HG03066 (cell line): ENCODE data around the gene PDHB.

Experiments
- ATAC-seq: cut with Tn5 transposase; IDR thresholded peaks from one replicate; pipeline ENCODE4 v1.9.1; 2021; ENCODE audit warnings: low read depth; ENCODE audit not compliant: unreplicated experiment

PDHB gene

GRCh38 chr3:58433400-58434167 is at the start of gene PDHB:
Gene PDHB (minus strand): TSS chr3:58433832. CDS start chr3:58433809, 23 bp downstream.
- peak; percentile 90 for ATAC-seq

DNA sequence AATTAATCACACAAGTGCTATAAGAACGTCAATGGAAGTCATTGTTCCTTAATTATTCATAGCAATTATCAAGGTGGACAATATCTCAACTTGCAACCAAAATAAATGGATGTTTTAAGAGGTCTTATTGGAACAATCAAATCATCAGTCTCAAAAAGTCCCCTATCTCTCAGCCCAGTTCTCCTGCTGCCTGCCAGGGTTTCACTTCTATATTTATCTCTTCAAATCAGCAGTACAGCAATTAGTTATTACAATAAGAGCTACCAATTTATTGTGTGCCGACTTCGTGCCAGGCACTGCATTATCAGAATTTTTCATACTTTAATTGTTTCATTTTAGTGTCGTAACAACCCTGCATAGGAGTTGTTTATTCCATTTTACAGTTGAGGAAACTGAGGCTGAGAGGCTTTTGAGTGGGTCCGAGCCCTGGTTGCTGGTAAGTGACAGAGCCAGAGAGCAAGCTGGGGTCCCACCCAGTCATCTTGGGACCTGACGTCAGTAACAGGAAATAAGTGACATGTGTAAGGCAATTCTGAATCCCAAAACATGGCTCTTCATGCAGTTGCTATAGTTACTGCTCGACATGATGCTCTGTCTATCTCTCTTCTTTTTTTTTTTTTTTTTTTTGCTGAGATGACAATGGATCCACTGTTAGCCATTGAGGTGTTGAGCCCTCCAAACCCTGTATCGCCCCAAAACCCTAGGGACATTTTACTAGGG is 49.4 kb upstream of the PDHB start:
- ATAC-seq, result no peak

- no peak for ATAC-seq
Observed at GRCh38 chr3:58480309-58480708, 46.7 kb upstream of the PDHB start.

GRCh38 chr3:58478781-58479180 is 45.1 kb upstream of the PDHB start:
- no peak for ATAC-seq

- ATAC-seq, result no peak
Observed at GRCh38 chr3:58474967-58475578, 41.4 kb upstream of the PDHB start.

GRCh38 chr3:58474348-58474911 is 40.8 kb upstream of the PDHB start:
- ATAC-seq, result no peak

DNA sequence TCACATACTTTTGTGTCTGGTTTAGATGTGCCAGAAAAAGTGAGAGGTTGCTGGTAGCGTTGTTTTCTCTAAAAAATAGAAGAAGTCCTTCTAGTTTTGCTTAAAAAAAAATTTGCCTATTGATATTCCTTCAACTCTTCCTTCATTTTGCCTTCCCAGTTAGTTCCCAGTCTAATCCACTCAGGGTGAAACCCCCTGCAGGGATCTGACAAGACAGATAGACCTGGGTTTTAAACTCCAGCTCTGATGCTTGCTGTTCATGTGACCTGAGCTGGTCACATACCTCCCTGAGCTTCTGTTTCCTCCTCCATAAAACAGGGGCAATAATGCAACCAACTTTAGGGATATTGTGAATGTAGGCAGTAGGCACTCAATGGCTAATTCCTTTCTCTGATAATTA is 39.6 kb upstream of the PDHB start:
- no peak for ATAC-seq

DNA sequence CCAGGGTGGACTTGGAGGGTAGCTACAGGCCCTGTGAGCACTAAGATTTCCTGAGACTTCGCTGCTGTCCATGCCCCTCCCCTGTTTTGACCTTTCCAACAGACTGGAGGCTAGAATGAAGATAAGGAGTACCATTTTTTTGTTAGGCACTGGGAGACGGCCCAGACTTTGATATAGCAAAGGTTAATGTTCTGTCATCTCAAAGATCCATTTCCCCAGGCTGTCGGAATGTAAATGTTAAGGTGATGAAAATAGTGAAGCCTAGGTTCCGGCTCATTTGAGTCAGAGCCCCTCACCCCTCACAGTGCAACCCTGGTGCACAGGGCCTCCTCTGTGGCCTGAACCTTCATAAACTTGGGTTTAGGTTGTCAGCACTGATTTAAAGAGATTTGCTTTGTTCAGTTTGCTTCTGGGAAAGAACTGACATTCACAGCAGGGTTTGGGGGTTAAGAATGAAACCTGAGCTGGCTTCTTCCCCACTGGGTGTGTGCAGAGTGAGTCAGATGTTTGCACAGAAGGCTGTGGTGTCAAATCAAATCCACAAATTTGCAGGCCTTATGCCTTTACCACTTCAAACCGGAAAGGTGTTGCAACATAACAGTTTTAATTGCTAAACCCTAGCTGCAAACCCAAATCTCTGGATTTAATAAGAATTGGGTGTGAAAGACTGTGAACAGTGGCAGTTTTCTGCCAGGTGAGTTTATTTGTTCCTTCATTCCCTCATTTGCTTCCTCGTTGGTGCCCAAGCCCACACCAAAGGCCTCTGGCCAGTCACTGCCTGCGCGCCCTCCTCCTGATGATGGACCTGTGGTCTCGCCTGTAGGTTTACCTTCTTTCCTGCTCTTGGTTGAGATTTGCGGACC is 37.6 kb upstream of the PDHB start:
- no peak for ATAC-seq

GRCh38 chr3:58470363-58471024 is 36.9 kb upstream of the PDHB start:
- no peak for ATAC-seq

DNA sequence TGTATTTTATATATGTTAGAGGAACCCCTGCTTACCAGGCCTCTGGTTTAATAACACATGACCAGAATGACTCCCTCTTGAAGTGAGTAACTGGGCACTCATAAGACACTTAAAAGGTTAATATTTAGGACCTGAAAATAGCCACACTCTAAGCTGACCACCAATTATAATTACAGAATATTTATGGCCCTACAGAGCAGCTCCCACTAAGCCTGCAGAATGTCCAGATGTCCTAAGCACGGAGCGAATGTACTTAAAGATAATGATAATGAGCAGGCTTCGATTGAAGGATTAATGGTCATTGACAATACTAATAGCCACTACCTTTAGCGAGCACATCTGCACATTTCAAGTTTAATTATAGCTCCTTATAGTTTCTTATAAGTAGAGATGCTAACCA is 35.5 kb upstream of the PDHB start:
- ATAC-seq, result no peak

DNA sequence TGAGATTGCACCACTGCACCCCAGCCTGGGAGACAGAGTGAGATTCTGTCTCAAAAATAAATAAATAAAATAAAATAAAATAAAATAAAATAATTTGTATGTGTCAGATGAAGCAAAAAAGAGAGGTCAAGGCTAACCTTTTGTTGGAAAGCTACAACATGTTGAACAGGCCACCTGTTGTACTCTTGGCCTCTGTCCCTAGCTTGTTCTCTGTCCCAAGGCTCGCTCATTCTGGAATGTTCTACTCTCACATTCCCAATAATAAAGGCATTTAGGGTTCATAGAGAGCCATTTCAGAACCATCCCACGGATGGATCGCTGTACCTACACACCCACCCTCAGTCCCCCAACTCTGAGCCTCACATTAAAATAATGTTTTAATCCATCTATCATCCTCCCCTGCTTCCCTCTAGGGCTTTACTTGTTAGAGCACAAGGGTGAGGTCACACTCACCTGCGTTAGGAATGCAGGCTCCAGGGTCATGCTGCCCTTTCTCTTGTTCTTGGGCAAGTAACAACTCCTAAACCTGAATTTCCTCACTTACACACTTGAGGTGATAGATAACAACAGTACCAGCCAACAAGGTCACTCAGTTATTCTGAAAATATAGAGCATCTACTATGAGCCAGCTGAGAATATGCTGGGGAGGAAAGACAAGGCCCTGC is 33.4 kb upstream of the PDHB start:
- ATAC-seq, result no peak

DNA sequence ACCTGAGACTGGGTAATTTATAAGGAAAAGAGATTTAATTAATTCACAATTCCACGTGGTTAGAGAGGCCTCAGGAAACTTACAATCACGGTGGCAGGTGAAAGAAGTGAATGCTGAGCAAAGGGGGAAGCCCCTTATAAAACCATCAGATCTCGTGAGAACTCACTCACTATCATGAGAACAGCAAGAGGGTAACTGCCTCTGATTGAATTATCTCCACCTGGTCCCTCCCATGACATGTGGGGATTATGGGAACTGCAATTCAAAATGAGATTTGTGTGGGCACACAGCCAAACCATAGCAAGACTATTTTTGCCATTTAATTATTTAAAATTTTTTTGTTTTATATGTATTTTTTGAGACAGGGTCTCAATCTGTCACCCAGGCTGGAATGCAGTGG is 31.2 kb upstream of the PDHB start:
- ATAC-seq, result no peak

DNA sequence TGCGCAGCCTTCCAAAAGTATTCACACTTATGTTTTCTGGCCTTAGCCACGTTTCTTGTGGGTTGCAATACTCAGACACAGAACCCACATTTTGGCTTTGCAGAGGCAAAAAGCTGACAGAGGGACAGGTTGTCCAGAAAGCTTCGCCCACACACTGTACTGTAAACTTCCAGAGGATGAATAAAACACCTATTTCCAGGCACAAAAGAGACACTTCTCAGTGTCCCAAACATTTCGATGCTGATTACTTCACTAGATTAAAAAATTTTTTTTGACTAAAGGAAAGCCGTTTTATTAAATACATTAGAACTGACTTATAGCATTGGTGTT is 30.3 kb upstream of the PDHB start:
- ATAC-seq, result no peak

- peak; percentile 96 for ATAC-seq
Observed at GRCh38 chr3:58463181-58463941, 29.7 kb upstream of the PDHB start.

DNA sequence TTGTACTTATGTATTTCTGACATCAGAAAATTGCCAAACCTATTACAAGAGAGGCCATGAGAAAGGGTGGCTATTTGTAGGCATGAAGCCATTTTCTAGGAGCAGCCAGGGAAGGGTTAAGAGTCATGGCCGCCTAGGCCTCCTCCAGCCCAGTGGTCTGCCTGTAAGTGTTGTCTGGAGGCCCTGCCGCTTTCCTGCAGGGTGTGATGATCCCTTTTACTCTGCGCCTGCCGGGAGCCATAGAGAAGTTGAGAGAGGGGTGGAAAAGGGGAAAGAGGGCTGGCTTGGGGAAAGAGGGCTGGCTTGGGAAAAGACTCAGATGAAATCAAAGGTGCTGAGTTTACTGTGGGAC is 29.2 kb upstream of the PDHB start:
- ATAC-seq, result no peak

GRCh38 chr3:58459160-58459559 is 25.5 kb upstream of the PDHB start:
- no peak for ATAC-seq

GRCh38 chr3:58452176-58452575 is 18.5 kb upstream of the PDHB start:
- ATAC-seq, result no peak

DNA sequence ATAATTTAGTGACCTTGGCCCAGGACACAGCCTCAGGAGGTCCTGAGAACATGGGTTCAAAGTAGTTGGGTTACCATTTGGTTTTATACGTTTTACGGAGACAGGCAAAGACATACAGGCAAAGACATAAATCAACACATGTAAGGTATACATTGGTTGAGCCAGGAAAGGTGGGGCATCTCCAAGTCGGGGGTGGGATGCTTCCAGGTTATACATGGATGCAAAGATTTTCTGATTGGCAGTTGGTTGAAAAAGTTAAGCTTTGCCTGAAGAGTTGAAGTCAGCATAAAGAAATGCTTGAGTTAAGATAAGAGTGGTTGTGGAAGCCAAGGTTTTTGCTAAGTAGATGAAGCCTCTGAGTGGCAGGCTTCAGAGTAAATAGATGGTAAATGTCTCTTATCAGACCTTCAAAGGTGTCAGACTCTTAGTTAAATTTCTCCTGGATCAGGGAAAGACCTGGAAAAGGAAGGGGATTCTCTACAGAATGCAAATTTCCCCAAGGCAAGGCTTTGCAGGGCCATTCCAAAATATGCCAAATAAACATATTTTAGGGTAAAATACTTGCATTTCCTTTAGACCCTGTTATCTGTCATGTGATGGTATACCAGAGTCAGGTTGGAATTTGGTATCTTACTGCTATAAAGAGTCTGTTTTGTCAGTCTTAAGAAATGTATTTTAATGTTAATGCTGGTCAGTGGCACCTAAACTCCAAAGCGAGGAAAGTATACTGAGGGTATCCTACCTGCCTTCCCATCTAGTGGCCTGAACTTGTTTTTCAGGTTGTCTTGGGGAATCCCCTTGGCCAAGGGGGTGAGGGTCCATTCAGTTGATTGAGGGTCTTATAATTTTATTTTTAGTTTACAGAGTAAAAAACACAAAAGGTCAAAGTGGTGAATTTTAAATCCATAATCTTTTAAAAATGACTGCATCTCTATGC is 8.2 kb upstream of the PDHB start:
- ATAC-seq, result no peak
